IPS DF 6.9 (cell line): ENCODE results near the gene SLC22A3.

ENCODE experiments used
- DNase-seq: peaks from one replicate; pipeline ENCODE4 v3.0.0-alpha.2; 2013; ENCODE audit warnings: low read depth, low spot score
- H3K27ac ChIP-seq: one replicate; pipeline ENCODE4 v1.5.1; 2013; ENCODE audit warnings: low read length, control low read depth
- H3K27me3 ChIP-seq: 2 replicates; pipeline ENCODE4 v1.6.1; 2013; ENCODE audit warnings: mild to moderate bottlenecking, low read length; ENCODE audit not compliant: control insufficient read depth, insufficient read depth
- H3K36me3 ChIP-seq: 2 replicates; pipeline ENCODE4 v1.6.1; 2013; ENCODE audit warnings: low read length; ENCODE audit not compliant: control insufficient read depth, insufficient read depth
- H3K4me1 ChIP-seq: 2 replicates; pipeline ENCODE4 v1.6.1; 2013; ENCODE audit warnings: low read length; ENCODE audit not compliant: control insufficient read depth, insufficient read depth
- H3K4me3 ChIP-seq: 2 replicates; pipeline ENCODE4 v1.5.1; 2013; ENCODE audit warnings: mild to moderate bottlenecking, low read length
- H3K9me3 ChIP-seq: 2 replicates; pipeline ENCODE4 v1.6.1; 2013; ENCODE audit warnings: low read length, inconsistent platforms; ENCODE audit not compliant: control insufficient read depth, insufficient read depth
- WGBS: extraction: QIAGEN DNeasy Blood & Tissue Kit; methylation state at CpG from one replicate; pipeline ENCODE4 v1.1.7; 2013; ENCODE audit warnings: mixed read lengths, missing lambda C conversion rate; ENCODE audit not compliant: insufficient read length, insufficient coverage; 5-methylcytosine and 5-hydroxymethylcytosine counted together

Gene SLC22A3

DNA sequence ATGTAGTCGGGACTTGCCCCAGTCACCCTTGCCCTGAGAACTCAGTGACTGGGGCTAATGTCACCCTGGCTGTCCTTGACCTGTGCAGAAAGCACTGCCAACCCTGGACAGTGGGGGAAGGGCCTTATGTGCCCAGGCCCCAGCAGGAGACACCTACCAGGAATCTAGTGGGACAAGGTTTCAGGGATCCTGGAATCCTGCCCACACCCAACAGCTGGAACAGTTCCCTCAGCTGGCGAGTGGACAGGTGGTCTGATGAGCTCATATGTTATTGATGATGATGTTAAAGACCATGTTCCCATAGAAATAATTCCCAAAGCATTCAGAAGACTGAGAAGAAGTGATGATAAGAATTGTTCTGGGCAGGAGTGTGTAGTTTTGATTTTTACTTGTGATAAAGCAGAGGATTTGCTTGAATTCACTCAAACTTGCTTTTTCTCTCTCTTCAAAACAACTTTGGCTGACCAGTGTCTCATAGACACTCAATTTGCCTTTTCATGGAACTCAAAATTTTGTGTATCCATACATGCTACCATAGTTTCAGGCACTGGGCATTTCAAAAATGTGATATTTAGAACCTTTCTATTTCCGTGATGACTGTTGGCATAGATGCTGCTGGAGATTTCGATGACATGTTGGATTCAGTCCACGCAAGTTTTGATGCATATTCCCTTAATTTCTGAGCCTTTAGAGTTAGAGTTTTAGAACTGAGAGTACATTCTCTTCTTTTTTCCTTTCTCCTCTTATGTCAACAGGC is 79.3 kb downstream of the SLC22A3 start:
- no peaks in the 10 kb centered on the region; the same call in 1 of the 2 replicates for H3K36me3 ChIP-seq
- no CpG with 5 or more reads among the region's 5 CpGs for WGBS
- H3K27me3 ChIP-seq: no peaks in the 10 kb centered on the region
- no peak for DNase-seq
- 0 out of 2 replicates have a peak, but pooled peaks cover 1% of the 10 kb centered on the region for H3K4me1 ChIP-seq
- no peak overlapping the region for H3K27ac ChIP-seq
- H3K9me3 ChIP-seq: no peaks in the 10 kb centered on the region
- no peak overlapping the region for H3K4me3 ChIP-seq

DNA sequence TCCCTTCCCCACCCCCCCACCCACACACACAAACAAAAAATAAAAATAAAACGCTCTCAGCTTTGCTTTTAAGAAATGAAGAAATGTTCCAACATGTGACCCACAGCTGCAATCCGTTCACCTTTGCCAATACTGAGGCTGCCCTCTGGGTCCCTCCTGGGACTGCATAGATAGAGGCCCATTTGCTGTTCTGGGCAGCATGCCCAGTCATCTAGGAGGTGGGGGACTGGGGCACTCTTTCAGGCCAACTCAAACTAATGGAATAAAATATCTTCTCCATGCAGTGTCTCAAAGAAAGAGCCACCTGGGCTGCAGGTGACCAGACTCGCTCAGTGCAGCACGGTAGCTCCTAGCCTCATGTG is 79.9 kb downstream of the SLC22A3 start:
- Histone ChIP-seq H3K4me3 (no peak overlapping the region), H3K36me3 (no peaks in the 10 kb centered on the region; the same call in 1 of the 2 replicates), H3K9me3 (no peaks in the 10 kb centered on the region), H3K4me1 (0 out of 2 replicates have a peak, but pooled peaks cover 1% of the 10 kb centered on the region), H3K27me3 (no peaks in the 10 kb centered on the region), H3K27ac (no peak overlapping the region)
- no peak for DNase-seq
- 100% methylated on average over 1 of the region's 4 CpGs for WGBS

DNA sequence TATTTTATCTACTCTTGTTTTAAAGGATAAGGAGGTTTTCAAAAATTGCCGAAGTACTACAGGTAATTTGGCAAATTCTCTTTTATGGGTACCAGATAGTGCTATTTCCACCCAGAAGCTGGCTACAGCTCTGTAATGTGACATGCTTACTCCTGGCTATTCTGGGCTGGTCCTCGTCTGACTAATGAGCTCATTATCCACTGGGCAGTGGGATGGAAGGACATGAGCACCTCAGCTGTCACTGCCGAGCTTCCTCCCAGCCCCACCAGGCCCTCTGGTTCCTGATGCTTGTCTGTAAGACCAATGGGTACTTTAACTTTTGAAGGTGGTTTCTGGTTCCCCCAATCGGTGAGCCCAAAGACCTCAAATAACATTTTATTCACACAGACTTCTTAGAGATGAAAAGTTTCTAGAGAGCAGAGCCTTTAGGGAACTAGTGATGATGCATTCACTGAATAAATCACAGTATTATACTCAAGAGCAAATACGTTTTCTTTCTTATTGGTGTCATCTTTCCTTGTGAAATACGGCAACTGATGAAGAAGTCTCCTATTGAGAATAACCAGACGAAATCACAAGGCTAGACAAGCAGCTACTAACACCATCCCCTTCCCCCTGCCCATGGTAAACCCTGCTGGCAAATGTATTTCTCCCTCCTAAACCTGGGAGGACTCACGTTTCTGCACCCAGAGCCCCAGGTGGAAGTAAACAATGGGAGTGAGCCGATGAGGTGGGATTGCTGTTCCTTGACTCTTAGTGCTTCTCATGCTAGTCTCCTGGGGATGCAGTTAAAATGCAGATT is 80.8 kb downstream of the SLC22A3 start:
- Histone ChIP-seq H3K36me3 (no peaks in the 10 kb centered on the region; the same call in 1 of the 2 replicates), H3K27ac (no peak overlapping the region), H3K4me1 (0 out of 2 replicates have a peak, but pooled peaks cover 1% of the 10 kb centered on the region), H3K27me3 (no peaks in the 10 kb centered on the region), H3K4me3 (no peak overlapping the region), H3K9me3 (no peaks in the 10 kb centered on the region)
- WGBS: no CpG with 5 or more reads among the region's 9 CpGs
- DNase-seq: peak; percentile 7

DNA sequence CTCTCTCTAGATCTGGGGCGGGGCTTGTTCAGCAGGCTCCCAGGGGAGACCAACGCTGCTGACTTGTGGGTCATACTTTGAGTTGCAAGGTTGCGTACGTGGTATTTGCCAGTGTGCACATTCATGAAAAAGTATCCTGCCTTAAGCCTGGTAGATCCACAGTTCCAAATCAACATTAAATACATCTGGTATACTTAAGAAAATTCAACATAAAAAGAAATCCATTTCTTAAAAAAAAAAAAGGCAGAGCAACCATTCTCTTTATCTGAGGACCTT is 81.4 kb downstream of the SLC22A3 start:
- no peak overlapping the region for H3K27ac ChIP-seq
- no peak for DNase-seq
- no peak overlapping the region for H3K4me3 ChIP-seq
- 0 out of 2 replicates have a peak, but pooled peaks cover 1% of the 10 kb centered on the region for H3K4me1 ChIP-seq
- no peaks in the 10 kb centered on the region for H3K27me3 ChIP-seq
- no CpG with 5 or more reads among the region's 4 CpGs for WGBS
- no peaks in the 10 kb centered on the region for H3K9me3 ChIP-seq
- H3K36me3 ChIP-seq: no peaks in the 10 kb centered on the region; the same call in 1 of the 2 replicates

DNA sequence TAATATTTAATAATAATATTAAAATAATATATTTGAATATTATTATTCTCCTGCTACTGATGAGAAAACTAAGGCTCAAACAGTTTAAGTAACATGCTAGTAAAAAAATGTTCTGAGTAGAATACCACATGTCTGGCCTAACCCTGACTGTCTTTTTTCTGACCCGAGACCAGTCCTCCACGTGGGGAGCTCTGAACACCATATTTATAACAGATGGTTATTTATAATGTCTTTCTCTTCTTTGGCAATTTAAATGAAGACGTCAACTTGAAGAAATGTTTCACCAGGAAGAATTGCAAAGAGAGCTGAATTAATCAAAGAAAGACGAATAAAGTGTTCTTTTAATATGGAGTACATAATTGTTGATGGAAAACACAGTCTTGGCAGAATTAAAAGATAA is 82.0 kb downstream of the SLC22A3 start:
- no peak overlapping the region for H3K4me3 ChIP-seq
- 0 out of 2 replicates have a peak, but pooled peaks cover 1% of the 10 kb centered on the region for H3K4me1 ChIP-seq
- no CpG with 5 or more reads among the region's 4 CpGs for WGBS
- no peak overlapping the region for H3K27ac ChIP-seq
- H3K27me3 ChIP-seq: no peaks in the 10 kb centered on the region
- DNase-seq: no peak
- H3K36me3 ChIP-seq: no peaks in the 10 kb centered on the region; the same call in 1 of the 2 replicates
- no peaks in the 10 kb centered on the region for H3K9me3 ChIP-seq

DNA sequence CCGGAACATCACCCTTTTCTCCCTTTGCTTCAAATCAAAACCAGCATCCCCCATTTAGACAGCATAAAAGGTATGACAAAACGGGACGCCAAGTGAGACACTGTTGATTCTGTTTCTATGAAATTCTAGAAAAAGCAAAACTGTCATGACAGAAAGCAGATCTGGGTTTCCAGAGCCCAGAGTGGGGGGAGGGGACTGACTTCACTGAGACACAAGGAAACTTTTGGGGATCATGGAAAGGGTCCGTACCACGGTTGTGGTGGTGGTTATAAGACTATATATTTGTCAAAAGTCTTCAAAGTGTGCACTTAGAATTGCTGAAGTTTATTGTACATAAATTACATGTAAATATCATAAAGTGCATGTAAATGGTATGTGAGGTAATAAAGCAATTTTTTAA is 82.6 kb downstream of the SLC22A3 start:
- no peaks in the 10 kb centered on the region for H3K9me3 ChIP-seq
- WGBS: no CpG with 5 or more reads among the region's 5 CpGs
- no peak overlapping the region for H3K4me3 ChIP-seq
- DNase-seq: no peak
- 0 out of 2 replicates have a peak, but pooled peaks cover 1% of the 10 kb centered on the region for H3K4me1 ChIP-seq
- H3K27ac ChIP-seq: no peak overlapping the region
- no peaks in the 10 kb centered on the region for H3K27me3 ChIP-seq
- no peaks in the 10 kb centered on the region; the same call in 1 of the 2 replicates for H3K36me3 ChIP-seq

DNA sequence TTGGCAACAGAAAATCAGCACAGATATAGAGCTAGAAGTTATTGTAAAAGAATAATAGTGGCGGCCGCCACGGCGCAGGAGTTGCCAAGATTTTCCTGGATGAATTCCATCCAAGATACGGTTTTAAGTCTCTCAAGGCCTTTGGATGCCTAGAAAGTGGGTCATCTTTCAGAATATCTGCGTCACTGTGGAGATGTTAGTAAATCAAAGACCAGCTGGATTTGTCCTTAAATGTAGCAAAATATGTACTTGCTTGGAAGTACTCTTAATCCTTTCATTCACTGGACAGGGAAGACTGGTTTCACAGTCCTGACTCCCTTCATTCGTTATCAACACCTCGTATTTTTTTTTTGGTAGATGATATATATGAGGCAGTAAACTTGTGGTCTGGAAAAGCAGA is 83.0 kb downstream of the SLC22A3 start:
- Histone ChIP-seq H3K4me3 (no peak overlapping the region), H3K36me3 (no peaks in the 10 kb centered on the region), H3K4me1 (0 out of 2 replicates have a peak, but pooled peaks cover 1% of the 10 kb centered on the region), H3K9me3 (no peaks in the 10 kb centered on the region), H3K27ac (no peak overlapping the region), H3K27me3 (no peaks in the 10 kb centered on the region)
- WGBS: no CpG with 5 or more reads among the region's 8 CpGs
- DNase-seq: no peak

DNA sequence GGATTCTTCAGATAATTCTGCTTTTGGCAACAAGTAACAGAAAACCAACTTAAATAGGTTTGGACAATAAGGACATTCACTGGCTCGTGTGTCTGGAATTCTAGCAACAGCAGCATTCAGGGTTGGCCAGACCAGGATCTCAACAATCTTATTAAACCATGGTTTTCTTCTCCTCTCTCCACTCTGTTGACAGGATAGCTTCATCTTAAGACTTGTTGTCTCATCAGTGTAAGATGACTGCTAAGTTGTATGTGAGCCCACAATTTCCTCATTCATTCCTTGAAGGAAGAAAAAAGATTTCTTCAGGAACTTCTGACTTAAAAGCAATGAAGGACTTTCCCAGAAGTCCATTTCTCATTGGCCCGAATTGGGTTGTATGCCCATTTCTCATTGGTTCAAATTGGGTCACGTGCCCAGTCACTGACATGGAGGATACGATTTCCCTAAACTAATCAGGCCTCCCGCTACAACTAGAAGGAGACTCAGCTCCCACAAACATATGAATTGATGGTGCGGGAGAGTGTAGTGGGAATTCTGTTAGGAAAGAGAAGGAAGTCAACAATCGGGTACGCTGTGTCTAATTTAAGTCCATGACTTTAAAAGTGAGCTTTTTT is 83.7 kb downstream of the SLC22A3 start:
- DNase-seq: no peak
- no peak overlapping the region for H3K4me3 ChIP-seq
- WGBS: no CpG with 5 or more reads among the region's 8 CpGs
- no peak overlapping the region for H3K27ac ChIP-seq
- H3K9me3 ChIP-seq: no peaks in the 10 kb centered on the region
- H3K27me3 ChIP-seq: no peaks in the 10 kb centered on the region
- H3K4me1 ChIP-seq: 0 out of 2 replicates have a peak, but pooled peaks cover 1% of the 10 kb centered on the region
- no peaks in the 10 kb centered on the region for H3K36me3 ChIP-seq

DNA sequence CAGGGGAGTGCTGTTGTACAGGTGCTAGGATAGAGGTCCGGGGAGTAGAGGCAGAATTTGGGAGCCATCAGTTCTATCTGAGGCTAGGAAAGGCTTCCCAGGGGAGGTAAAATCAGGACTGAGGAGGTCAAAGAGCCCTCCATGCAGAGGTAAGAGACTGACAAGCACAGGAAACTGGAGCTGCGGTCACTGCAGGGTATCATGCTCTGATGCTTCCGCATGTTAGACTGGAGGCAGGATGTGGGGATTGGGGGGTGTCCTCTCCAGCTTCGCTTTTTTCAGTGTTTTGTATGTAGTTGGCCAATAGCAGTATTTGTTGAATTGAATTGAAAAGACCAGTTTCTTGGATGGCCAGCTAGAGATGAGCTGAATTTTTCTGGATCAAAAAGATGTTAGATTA is 87.8 kb downstream of the SLC22A3 start:
- Histone ChIP-seq H3K27me3 (no peaks in the 10 kb centered on the region), H3K27ac (no peak overlapping the region), H3K9me3 (no peaks in the 10 kb centered on the region), H3K4me3 (no peak overlapping the region), H3K36me3 (no peaks in the 10 kb centered on the region), H3K4me1 (no peaks in the 10 kb centered on the region)
- no CpG with 5 or more reads among the region's 4 CpGs for WGBS
- DNase-seq: no peak

DNA sequence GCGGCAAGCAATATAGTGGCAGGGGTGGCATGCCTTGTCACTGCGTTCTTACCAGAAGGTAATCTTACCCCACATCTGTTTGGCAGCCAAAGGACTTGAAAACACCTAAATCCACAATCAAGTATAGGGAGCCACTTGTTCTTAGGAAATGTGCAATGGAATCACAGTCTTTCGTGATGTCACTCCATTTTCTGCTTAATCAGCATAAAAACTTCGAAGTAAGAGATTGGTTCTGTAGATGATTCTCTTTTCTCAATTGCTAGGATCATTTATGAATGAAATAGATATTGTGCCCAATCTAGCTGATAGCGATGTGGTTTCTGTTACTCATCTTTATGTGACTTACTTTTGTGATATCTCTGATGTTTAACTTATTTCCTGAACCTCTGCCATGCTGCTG is 89.0 kb downstream of the SLC22A3 start:
- H3K9me3 ChIP-seq: no peaks in the 10 kb centered on the region
- H3K27me3 ChIP-seq: no peaks in the 10 kb centered on the region
- H3K36me3 ChIP-seq: no peaks in the 10 kb centered on the region
- DNase-seq: no peak
- H3K4me1 ChIP-seq: no peaks in the 10 kb centered on the region
- H3K27ac ChIP-seq: no peak overlapping the region
- WGBS: no CpG with 5 or more reads among the region's 5 CpGs
- H3K4me3 ChIP-seq: no peak overlapping the region
